GM12892 (cell line): ENCODE measurements around the gene OR52A1.

Experiments
- POLR2AphosphoS5 ChIP-seq: IDR thresholded peaks from 2 replicates; pipeline ENCODE4 v1.6.1; 2011; ENCODE audit warnings: low read depth, low read length, control low read depth
- TAF1 ChIP-seq: IDR thresholded peaks from 2 replicates; pipeline ENCODE4 v1.6.1; 2011; ENCODE audit warnings: low read depth, mild to moderate bottlenecking, control low read depth, low read length, borderline replicate concordance

DNA sequence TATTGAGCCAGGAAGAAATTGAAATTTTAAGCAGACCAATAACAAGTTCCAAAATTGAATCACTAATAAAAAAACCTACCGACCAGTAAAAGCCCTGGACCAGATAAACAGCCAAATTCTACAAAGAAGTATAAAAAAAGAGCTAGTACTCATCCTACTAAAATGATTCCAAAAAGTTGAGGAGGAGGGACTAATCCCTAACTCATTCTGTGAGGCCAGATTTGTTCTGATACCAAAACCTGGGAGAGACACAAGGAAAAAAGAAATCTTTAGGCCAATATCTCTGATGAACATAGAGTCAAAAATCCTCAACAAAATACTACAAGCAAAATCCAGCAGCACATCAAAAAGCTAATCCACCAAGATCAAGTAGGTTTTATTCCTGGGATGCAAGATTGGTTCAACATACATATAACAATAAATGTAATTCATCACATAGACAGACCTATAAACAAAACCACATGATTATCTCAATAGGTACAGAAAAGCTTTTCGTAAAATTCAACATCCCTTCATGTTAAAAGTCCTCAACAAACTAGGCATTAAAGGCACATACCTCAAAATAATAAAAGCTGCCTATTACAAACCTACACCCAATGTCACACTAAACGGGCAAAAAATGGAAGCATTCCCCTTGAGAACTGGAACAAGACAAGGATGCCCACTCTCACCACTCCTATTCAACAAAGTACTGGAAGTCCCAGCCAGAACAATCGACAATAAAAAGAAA is 29.5 kb downstream of the OR52A1 start:
- TF ChIP-seq TAF1, result no peak
- TF ChIP-seq POLR2AphosphoS5, result no peak
